B cell (primary cell): Measurements from ENCODE around the gene DCAF6. TPM values are rescaled to one million over a fixed set of nuclear protein-coding genes. Genes with fewer than 3 reads are reported as not detected.

Experiments
- ATAC-seq: fragments of 200-7000 bp; cut with Tn5 transposase; one replicate; pipeline ENCODE4 v1.10.0; 2021; ENCODE audit warnings: low read depth, mild to moderate bottlenecking, moderate number of reproducible peaks, moderate library complexity
- CTCF ChIA-PET: fragments of 350-600 bp; sonication (Branson Sonifier 250); formaldehyde crosslinking; loops from one replicate; lab custom pipeline; 2021; ENCODE audit warnings: antibody characterized with exemption, inconsistent platforms; lab: Charles Lee
- POLR2A ChIA-PET: fragments of 350-600 bp; sonication (Branson Sonifier 250); formaldehyde crosslinking; loops from one replicate; lab custom pipeline; 2021; ENCODE audit warnings: antibody characterized with exemption; lab: Charles Lee
- DNase-seq: peaks from one replicate; pipeline ENCODE4 v3.0.0; 2013
- H2AFZ ChIP-seq: 2 replicates; pipeline ENCODE4 v1.6.1; 2012; ENCODE audit warnings: mild to moderate bottlenecking, low read depth, low read length; ENCODE audit not compliant: insufficient read depth, poor library complexity, severe bottlenecking
- H3K27ac ChIP-seq, 2 donors: 1 replicate in 1 of 2; 2 replicates in 1 of 2; pipeline ENCODE4 v1.5.1; 2012 to 2013; ENCODE audit warnings: low read length in 2 of 2, mild to moderate bottlenecking in 2 of 2, moderate library complexity in 1 of 2
- H3K27me3 ChIP-seq, 4 experiments: fragments of 200-600 bp in 1 of 4; sonication (generic) in 1 of 4; replicated peaks in 1 of 4; 1 replicate in 2 of 4; 2 replicates in 2 of 4; pipeline versions ENCODE4 v1.6.1 to v1.7.0; 2013 to 2016; ENCODE audit warnings: low read length in 3 of 4, mild to moderate bottlenecking in 2 of 4, mixed read lengths in 1 of 4, moderate library complexity in 1 of 4; ENCODE audit not compliant: insufficient read depth in 4 of 4, control insufficient read depth in 3 of 4; ENCODE audit errors: control extremely low read depth in 1 of 4
- H3K36me3 ChIP-seq, 2 experiments: replicated peaks in 1 of 2; 1 replicate in 1 of 2; 2 replicates in 1 of 2; pipeline versions ENCODE4 v1.6.1 to v1.7.1; 2013; ENCODE audit warnings: low read length in 1 of 2; ENCODE audit not compliant: insufficient read depth in 2 of 2, control insufficient read depth in 1 of 2; ENCODE audit errors: control extremely low read depth in 1 of 2, extremely low read depth in 1 of 2
- H3K4me1 ChIP-seq, 2 donors: fragments of 200-600 bp in 1 of 2; sonication (generic) in 1 of 2; 1 replicate in 1 of 2; 2 replicates in 1 of 2; pipeline versions ENCODE4 v1.5.1 to v1.6.1; 2013 to 2017; ENCODE audit warnings: low read length in 2 of 2; ENCODE audit not compliant: control insufficient read depth in 2 of 2, insufficient read depth in 2 of 2
- H3K4me2 ChIP-seq: replicated peaks from 2 replicates; pipeline ENCODE3; 2012; ENCODE audit warnings: mild to moderate bottlenecking, low read depth, low read length; ENCODE audit not compliant: poor library complexity, severe bottlenecking
- H3K4me3 ChIP-seq, 5 experiments: fragments of 200-600 bp in 1 of 5; sonication (generic) in 1 of 5; 1 replicate in 3 of 5; 2 replicates in 2 of 5; pipeline versions ENCODE4 v1.5.1 to v1.7.0; 2011 to 2016; ENCODE audit warnings: low read length in 4 of 5, mild to moderate bottlenecking in 4 of 5, low read depth in 2 of 5, control low read depth in 1 of 5, moderate library complexity in 1 of 5; ENCODE audit not compliant: insufficient read depth in 1 of 5; ENCODE audit errors: control extremely low read depth in 1 of 5, extremely low read depth in 1 of 5
- H3K79me2 ChIP-seq: fragments of 200-600 bp; sonication (generic); one replicate; pipeline ENCODE4 v1.6.0; 2016; ENCODE audit warnings: low read length; ENCODE audit not compliant: control insufficient read depth, insufficient read depth
- H3K9ac ChIP-seq: fragments of 200-600 bp; sonication (generic); 2 replicates; pipeline ENCODE4 v1.6.1; 2017; ENCODE audit warnings: mild to moderate bottlenecking, low read length, moderate library complexity
- H3K9me3 ChIP-seq, 3 donors: one replicate each; pipeline versions ENCODE4 v1.6.1 to v1.7.1; 2013; ENCODE audit warnings: low read length in 2 of 3; ENCODE audit not compliant: control insufficient read depth in 2 of 3, insufficient read depth in 1 of 3; ENCODE audit errors: control extremely low read depth in 1 of 3
- H4K20me1 ChIP-seq: 2 replicates; pipeline ENCODE4 v1.6.0; 2012; ENCODE audit warnings: mild to moderate bottlenecking, low read length; ENCODE audit not compliant: insufficient read depth, control insufficient read depth, poor library complexity, severe bottlenecking
- H3K27ac Mint-ChIP-seq: one replicate; pipeline ENCODE4 v1.8.0; 2021; ENCODE audit warnings: mixed read lengths
- H3K27me3 Mint-ChIP-seq: one replicate; pipeline ENCODE4 v1.8.0; 2021; ENCODE audit warnings: mixed read lengths
- H3K4me1 Mint-ChIP-seq: one replicate; pipeline ENCODE4 v1.8.0; 2021; ENCODE audit warnings: mixed read lengths
- H3K4me3 Mint-ChIP-seq: one replicate; pipeline ENCODE4 v1.8.0; 2021; ENCODE audit warnings: mixed read lengths
- H3K9me3 Mint-ChIP-seq: one replicate; pipeline ENCODE4 v1.8.0; 2022; ENCODE audit warnings: mixed read lengths; ENCODE audit not compliant: insufficient read depth
- EZH2 ChIP-seq: IDR thresholded peaks from 2 replicates; pipeline ENCODE4 v1.6.1; 2012; ENCODE audit warnings: borderline replicate concordance, low read depth, mild to moderate bottlenecking, moderate library complexity, low read length; ENCODE audit not compliant: insufficient read depth, poor library complexity, severe bottlenecking
- WGBS: methylation state at CpG from one replicate; pipeline ENCODE4 v1.1.5; 2013; ENCODE audit warnings: missing lambda C conversion rate; ENCODE audit not compliant: insufficient coverage; 5-methylcytosine and 5-hydroxymethylcytosine counted together
- intact Hi-C: fragments of 100-400 bp; cut with micrococcal nuclease; formaldehyde crosslinking; loops from one replicate; pipeline ENCODE4 v1.10.0; 2022
- polyA plus RNA-seq: library from polyadenylated mRNA; depleted of rRNA; stranded (reverse); fragments of >200 nt; gene quantifications from 2 replicates; pipeline ENCODE4 v1.2.3, GENCODE V29; 2012
- total RNA-seq, 2 donors: library from RNA; stranded (reverse); fragments of 120-200 nt in 1 of 2; gene quantifications; 1 replicate in 1 of 2; 2 replicates in 1 of 2; pipeline versions ENCODE4 v1.2.3 to v1.2.4, GENCODE V29; 2013 to 2022
- TF ChIP-seq, protein P1 (sequence below): fragments of 200-600 bp; IDR thresholded peaks from one replicate; pipeline ENCODE4 v1.8.0; 2022; ENCODE audit warnings: antibody characterized with exemption, mild to moderate bottlenecking

The DCAF6 gene
- total and polyA plus RNA-seq, 2 donors (not counting 1 experiment from before 2014, with no cell fraction given): 17.5 to 40.4 TPM

DNA sequence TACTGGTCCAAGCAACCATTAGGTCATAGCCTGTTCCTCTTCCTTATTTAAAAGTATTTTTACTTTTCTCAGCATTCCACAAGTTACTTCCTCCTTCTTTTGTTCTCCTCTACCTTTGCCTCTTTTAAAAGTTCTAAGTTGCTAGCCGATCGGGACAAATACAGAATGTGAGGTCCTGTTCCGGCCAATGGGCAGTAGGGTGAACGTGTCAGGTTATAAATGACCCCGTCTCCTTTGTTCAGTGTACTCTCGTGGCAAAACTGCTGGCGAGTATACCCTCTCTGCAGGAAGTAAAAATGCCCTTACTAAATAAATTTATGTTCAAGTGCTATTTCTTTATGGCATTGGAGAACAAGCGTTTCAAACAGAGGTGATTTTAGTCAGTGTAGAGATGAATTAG, 25.1 kb upstream of the DCAF6 start:
- H4K20me1 ChIP-seq: no peaks in the 10 kb centered on the region
- TF ChIP-seq EZH2: no peak
- TF ChIP-seq, protein P1, sequence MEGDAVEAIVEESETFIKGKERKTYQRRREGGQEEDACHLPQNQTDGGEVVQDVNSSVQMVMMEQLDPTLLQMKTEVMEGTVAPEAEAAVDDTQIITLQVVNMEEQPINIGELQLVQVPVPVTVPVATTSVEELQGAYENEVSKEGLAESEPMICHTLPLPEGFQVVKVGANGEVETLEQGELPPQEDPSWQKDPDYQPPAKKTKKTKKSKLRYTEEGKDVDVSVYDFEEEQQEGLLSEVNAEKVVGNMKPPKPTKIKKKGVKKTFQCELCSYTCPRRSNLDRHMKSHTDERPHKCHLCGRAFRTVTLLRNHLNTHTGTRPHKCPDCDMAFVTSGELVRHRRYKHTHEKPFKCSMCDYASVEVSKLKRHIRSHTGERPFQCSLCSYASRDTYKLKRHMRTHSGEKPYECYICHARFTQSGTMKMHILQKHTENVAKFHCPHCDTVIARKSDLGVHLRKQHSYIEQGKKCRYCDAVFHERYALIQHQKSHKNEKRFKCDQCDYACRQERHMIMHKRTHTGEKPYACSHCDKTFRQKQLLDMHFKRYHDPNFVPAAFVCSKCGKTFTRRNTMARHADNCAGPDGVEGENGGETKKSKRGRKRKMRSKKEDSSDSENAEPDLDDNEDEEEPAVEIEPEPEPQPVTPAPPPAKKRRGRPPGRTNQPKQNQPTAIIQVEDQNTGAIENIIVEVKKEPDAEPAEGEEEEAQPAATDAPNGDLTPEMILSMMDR: no peak
- peaks cover 5% of the 10 kb centered on the region for H3K9me3 Mint-ChIP-seq
- no peak overlapping the region for H2AFZ ChIP-seq
- intact Hi-C loops: no loop called here
- POLR2A ChIA-PET: no interaction called here
- H3K4me1 Mint-ChIP-seq: peaks cover 2% of the 10 kb centered on the region
- no peak overlapping the region for H3K4me3 ChIP-seq
- H3K4me2 ChIP-seq: no peak overlapping the region
- H3K27ac ChIP-seq: no peak overlapping the region
- ATAC-seq (no peak), DNase-seq (no peak)
- CTCF ChIA-PET: no interaction called here
- no peak overlapping the region for H3K4me3 Mint-ChIP-seq
- H3K4me1 ChIP-seq: no peaks in the 10 kb centered on the region
- no peaks in the 10 kb centered on the region for H3K79me2 ChIP-seq
- H3K9me3 ChIP-seq: peaks cover 1 to 12% (median 8%) of the 10 kb centered on the region in 3 donors
- no peak overlapping the region for H3K27ac Mint-ChIP-seq
- WGBS: 50% methylated on average over 1 of the region's 8 CpGs
- no peaks in the 10 kb centered on the region for H3K27me3 ChIP-seq
- H3K36me3 ChIP-seq: peaks cover 2 to 4% of the 10 kb centered on the region in 2 experiments
- no peak overlapping the region for H3K9ac ChIP-seq
- H3K27me3 Mint-ChIP-seq: peaks cover 3% of the 10 kb centered on the region

DNA sequence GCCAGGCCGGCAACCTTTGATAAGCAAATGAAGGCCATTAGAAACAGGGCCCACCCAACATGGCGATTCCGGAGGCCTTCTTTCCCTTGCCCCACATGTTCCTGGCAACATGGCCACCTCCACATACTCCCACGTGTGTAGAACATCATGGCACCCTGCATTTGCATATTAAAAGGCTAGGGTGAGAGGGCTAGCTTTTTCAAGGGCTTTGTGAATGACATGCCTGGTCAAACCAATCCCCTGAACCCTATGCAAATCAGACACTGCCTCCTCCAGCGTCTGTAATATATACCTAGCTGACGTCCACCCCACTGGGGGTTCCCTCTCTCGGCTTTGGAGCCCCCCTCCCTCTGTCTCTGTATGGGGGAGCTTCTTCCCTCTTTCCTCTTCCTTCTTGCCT, 24.2 kb upstream of the DCAF6 start:
- CTCF ChIA-PET: no interaction called here
- Mint-ChIP-seq H3K4me1 (peaks cover 2% of the 10 kb centered on the region), H3K27ac (no peak overlapping the region), H3K4me3 (no peak overlapping the region), H3K9me3 (peaks cover 5% of the 10 kb centered on the region), H3K27me3 (no peaks in the 10 kb centered on the region)
- H3K36me3 ChIP-seq: peaks cover 3 to 12% of the 10 kb centered on the region in 2 experiments
- ATAC-seq: no peak
- no peaks in the 10 kb centered on the region for H4K20me1 ChIP-seq
- 100% methylated on average over 4 of the region's 7 CpGs for WGBS
- H3K9me3 ChIP-seq: peaks cover 1 to 12% (median 8%) of the 10 kb centered on the region in 3 donors
- H3K9ac ChIP-seq: no peak overlapping the region
- no peak overlapping the region for H3K27ac ChIP-seq
- H3K4me1 ChIP-seq: no peaks in the 10 kb centered on the region
- DNase-seq: no peak
- H3K4me3 ChIP-seq: no peak overlapping the region
- POLR2A ChIA-PET: no interaction called here
- H3K4me2 ChIP-seq: no peak overlapping the region
- intact Hi-C loops: no loop called here
- no peaks in the 10 kb centered on the region for H3K79me2 ChIP-seq
- no peaks in the 10 kb centered on the region for H3K27me3 ChIP-seq
- H2AFZ ChIP-seq: no peak overlapping the region
- TF ChIP-seq, protein P1: no peak
- TF ChIP-seq EZH2: no peak
